Measurements from ENCODE around the gene JMJD4.

JMJD4 gene

DNA sequence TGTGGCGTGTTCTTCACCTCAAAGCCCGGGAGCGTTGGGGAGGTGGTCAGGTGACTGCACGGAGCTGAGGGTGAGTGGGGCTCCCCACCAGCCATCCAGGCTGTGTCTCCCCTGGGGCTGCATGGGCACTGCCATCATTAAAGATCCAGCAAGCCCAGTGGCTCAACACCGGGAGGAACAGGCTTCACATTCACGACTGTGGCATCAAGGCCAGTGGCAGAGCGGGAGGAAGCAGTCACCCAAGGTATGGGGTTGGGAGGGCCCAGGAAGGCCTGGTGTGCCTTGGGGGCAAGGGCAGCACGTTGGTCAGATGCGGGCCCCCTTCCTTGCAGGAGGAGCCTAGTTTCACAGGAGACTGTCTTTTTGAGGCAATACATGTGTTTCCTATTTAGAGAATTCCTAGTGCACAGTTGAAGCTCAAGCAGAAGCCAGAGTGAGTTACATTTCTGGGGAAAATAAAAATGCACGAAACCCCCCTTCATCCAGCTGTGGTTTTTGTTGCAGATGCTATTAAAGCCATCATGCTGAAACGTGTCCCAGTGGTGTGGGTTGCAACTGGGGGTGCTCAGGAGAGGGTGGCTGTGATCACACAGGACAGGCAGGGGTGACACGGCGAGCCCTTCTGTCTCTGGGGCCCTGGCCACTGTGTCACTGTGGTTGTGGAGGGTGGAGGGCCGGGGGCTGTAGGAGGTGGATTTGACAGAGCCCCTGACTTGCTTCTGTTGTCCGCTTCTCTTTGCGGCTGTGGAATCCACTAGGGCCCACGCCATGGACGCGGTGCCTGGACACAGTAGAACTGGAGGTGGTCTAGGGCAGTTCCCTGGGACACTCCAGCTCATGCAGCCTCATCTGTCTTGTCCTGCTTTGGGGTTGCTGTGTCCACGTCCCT, 34.2 kb upstream of the JMJD4 start:
- H3K27ac ChIP-seq: no peak overlapping the region
- no peak for DNase-seq (ENCODE audit: low read depth, low spot score)

- no peak for DNase-seq (ENCODE audit: low read depth, low spot score)
- H3K27ac ChIP-seq: no peak overlapping the region
These were observed 33.5 kb upstream of the JMJD4 start for GRCh38 chr1:227768640-227769039.

GRCh38 chr1:227768125-227768439, 33.0 kb upstream of the JMJD4 start:
- H3K27ac ChIP-seq: no peak overlapping the region
- DNase-seq (ENCODE audit: low read depth, low spot score): no peak

DNA sequence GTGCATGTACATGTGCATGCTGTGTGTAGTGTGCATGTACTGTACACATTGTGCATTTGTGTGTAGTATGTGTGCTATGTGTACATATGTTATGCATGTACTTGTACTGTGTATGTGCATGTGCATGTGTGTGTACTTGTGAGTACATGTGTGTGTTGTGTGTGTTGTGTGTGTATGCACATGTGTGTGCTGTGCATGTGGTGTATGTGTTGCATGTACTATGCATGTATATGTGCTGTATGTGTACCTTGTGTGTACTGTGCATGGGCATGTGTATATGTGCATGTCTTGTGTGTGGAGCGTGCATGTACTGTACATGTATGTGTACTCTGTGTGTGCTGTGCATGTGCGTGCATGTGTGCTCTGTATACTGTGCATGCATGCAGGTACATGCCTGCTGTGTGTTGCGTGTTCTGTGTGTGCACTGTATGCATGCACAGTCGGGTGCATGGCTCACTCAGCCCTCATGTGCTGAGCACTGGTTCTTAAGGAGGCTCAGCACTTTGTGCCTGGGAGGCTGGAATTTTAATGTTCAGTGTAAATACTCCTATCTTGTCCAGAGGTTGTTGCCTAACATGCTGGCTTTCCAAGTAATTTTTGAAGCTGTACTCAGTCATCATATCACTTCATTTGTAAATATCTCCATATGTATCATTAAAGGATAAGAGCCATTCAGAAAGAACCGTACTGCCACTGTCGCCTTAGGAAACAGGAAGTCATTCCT, 32.5 kb upstream of the JMJD4 start:
- no peak for DNase-seq (ENCODE audit: low read depth, low spot score)
- no peak overlapping the region for H3K27ac ChIP-seq

GRCh38 chr1:227766653-227767277, 31.7 kb upstream of the JMJD4 start:
- DNase-seq (ENCODE audit: low read depth, low spot score): no peak
- H3K27ac ChIP-seq: no peak overlapping the region

DNA sequence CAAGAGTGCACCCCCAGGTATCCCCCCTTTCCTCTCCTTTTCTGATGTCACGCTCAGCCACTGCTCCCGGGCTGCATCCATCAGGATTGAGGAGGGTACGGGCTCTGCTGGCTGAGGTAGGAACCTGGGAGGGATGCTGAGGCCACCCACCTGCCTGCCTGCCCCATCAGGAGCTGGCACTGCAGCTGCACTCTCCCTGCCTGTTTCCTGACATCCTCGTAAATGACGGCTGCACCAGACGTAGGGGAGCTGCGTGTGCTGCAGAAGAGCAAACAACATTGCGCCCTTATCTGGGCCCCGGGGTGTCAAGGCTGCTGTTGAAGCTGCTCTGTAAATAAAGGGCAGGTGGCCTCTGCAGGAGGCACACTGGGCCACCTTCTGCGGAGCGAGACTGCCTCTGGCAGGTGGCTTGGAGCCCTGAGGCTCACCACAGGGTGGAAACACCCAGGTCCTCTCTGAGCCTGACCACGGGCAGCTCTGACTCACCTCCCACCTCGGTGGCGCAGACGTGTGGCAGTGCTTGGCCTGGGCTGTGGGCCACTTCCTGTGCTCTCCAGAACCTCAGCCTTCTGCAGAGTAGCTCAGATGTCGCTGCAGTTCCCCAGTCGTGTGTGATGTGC, 31.0 kb upstream of the JMJD4 start:
- no peak for DNase-seq (ENCODE audit: low read depth, low spot score)
- no peak overlapping the region for H3K27ac ChIP-seq

DNA sequence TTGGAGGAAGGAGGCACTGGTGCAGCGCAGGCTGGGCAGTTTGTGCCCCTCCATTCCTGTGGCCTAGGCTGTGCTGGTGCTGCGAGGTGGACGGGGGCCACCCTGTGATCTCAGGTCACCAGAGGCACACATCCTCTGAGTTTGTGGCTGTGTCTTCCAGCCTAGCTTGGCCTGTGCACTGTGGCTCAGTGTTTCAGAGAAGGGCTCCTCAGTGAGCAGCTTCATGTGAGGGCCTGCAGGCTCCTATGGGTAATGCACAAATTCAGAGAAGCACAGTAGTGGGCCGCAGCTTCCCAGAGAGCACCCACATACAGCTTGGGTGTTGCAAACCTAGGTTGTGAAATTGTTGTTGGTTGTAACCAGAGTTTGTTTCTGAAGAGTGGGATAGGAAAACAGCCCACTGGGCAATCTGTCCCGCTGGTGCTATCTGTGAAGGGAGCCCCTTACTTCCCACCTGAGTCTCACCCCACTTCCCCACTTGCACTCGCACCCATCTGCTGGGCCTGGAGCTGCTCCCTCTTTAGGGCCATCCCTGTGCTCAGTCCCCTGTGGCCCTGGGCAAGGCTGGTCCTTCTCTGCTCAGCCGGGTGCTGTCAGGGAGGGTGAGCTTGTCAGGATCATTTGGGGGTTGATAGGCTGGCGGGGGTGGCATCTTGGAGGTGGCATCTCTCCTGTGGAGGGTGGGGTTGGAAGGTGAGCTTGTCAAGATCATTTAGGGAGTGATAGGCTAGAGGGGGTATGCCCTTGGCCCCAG, 30.3 kb upstream of the JMJD4 start:
- no peak for DNase-seq (ENCODE audit: low read depth, low spot score)
- H3K27ac ChIP-seq: no peak overlapping the region

GRCh38 chr1:227764019-227764391, 28.9 kb upstream of the JMJD4 start:
- no peak overlapping the region for H3K27ac ChIP-seq
- DNase-seq (ENCODE audit: low read depth, low spot score): no peak

GRCh38 chr1:227763246-227764018, 28.3 kb upstream of the JMJD4 start:
- H3K27ac ChIP-seq: no peak overlapping the region
- no peak for DNase-seq (ENCODE audit: low read depth, low spot score)

DNA sequence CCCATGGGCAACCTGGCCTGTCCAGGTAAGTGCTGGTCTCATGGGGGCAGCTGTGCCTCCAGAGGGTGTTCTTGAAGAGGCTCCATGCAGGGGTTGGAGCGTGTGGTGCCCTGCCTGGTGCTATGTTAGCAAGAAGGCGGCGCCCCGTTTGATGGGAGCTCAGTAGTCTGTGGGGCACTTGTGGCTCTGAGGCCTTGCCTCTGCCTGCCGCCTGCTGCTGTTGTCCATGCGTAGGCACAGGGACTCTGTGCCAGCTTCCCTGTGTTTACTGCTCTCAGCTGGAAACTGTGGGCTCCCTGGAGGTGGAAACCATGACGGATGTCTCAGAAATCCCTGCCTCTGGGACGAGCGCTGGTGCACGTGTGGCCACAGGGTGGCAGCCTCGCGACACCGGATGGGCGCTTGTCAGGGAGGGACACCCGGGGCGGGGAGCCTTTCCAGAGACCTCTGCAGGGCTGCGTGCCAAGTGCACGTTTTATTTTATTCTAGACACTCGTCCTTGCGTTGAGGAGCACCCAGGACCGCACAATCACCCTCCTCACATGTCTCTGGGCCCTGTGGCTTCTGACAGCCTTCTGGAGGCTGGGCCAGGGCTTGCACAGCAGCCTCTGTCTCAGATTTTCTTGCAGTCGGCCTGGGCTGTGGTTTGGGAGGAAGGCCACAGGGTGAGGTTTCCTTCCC, 27.3 kb upstream of the JMJD4 start:
- H3K27ac ChIP-seq: no peak overlapping the region
- no peak for DNase-seq (ENCODE audit: low read depth, low spot score)

DNA sequence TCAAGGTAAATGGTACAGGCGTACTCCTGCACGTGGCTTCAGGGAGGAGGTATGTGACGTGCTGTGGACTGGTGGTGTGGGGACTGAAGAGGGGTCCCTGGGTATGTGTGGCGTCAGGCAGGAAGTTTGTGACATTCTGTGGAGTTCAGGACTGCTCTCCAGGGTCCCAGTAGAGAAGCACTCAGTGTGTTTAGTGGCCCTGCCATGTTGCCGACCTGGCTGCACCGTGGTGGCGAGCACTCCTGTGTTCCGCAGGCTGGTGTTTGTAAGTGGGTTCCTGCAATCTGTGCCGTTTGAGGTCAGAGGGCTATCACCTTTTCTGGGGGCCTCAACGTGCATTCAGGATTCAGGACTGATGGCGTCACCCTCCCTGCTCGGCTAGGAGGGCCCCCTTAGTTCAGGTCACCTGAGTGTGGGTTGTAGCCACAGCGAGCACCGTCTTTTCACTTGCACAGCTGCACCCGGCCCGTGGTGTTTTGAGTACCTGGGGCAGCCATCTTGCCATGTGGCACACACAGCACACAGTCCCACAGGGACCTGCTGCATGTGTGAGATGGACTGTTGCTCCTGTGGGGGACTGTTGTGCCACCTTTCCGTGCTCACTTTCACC, 26.6 kb upstream of the JMJD4 start:
- no peak overlapping the region for H3K27ac ChIP-seq

DNA sequence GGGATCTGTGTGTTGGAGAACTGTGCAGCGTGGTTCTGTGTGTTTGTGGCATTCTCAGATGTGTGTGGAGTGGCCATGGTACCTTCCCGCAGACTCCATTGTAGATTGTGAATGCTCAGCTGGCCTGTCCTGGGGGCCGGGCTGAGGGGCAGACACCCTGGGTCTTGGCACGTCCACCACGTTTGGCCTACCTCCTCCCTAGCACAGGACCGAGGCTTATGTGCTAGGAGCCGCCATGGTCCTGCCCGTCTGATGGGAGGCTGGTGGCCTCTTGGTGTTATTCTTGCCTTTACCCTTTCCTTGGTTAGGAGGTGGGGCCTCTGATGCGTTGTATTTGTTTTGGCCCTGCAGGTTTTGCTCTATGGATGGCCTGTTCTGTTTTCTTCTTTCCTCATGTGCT, 25.3 kb upstream of the JMJD4 start:
- H3K27ac ChIP-seq: no peak overlapping the region
- DNase-seq (ENCODE audit: low read depth, low spot score): no peak

More for the DNA sequence above, 26.6 kb upstream of the JMJD4 start:
- DNase-seq (ENCODE audit: low read depth, low spot score): no peak

- peak; percentile 18 for DNase-seq (ENCODE audit: low read depth, low spot score)
- no peak overlapping the region for H3K27ac ChIP-seq
These were observed 24.5 kb upstream of the JMJD4 start for GRCh38 chr1:227759341-227760300.

DNA sequence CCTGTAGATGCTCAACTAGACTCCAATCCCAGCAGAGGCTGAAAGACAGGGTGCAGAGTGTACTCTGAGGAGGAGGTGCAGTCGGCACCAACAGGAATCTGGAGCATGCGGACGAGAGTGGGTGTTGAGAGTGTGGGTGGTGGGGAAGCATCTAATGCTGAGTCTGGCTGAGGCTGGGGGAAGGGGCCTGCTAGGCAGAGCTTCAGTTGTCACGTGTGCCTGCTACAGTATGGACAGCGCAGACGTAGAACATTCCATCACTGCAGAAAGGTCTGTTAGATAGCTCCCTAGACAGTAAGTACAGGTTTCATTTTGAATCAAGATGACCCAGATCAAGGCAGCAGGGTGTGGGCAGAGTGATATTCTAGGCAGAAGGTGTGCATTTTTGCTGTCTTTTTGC, 23.3 kb upstream of the JMJD4 start:
- no peak overlapping the region for H3K27ac ChIP-seq
- no peak for DNase-seq (ENCODE audit: low read depth, low spot score)

GRCh38 chr1:227757781-227758180, 22.7 kb upstream of the JMJD4 start:
- no peak for DNase-seq (ENCODE audit: low read depth, low spot score)

GRCh38 chr1:227756172-227756959, 21.3 kb upstream of the JMJD4 start:
- H3K27ac ChIP-seq: no peak overlapping the region
- DNase-seq (ENCODE audit: low read depth, low spot score): no peak

More at GRCh38 chr1:227757781-227758180, 22.7 kb upstream of the JMJD4 start:
- H3K27ac ChIP-seq: no peak overlapping the region

- DNase-seq (ENCODE audit: low read depth, low spot score): no peak
- H3K27ac ChIP-seq: no peak overlapping the region
These were observed 19.9 kb upstream of the JMJD4 start for GRCh38 chr1:227754958-227755357.

All from epithelial cell of prostate (primary cell).